Activated CD4-positive, alpha-beta T cell treated with anti-CD3 and anti-CD28 coated beads, Interleukin-2, amount 10 ng/mL, durations not matched to agents 24 days and 14 days (primary cell): ENCODE data around the gene DHRS13. TPM values are rescaled to one million over a fixed set of nuclear protein-coding genes. Genes with fewer than 3 reads are reported as not detected.
A peak's percentile ranks its signal among the peaks of the same experiment; 100 is the strongest.

Experiments used
- DNase-seq: peaks from one replicate; pipeline ENCODE4 v3.0.0; 2022
- H3K27ac Mint-ChIP-seq: one replicate; pipeline ENCODE4 v1.8.0; 2022; ENCODE audit warnings: mild to moderate bottlenecking, mixed read lengths
- H3K27me3 Mint-ChIP-seq: one replicate; pipeline ENCODE4 v1.8.0; 2022; ENCODE audit warnings: mixed read lengths
- H3K36me3 Mint-ChIP-seq: one replicate; pipeline ENCODE4 v1.8.0; 2022; ENCODE audit warnings: low read depth, mild to moderate bottlenecking, mixed read lengths
- H3K4me1 Mint-ChIP-seq: one replicate; pipeline ENCODE4 v1.8.0; 2021; ENCODE audit warnings: mixed read lengths
- H3K4me3 Mint-ChIP-seq: one replicate; pipeline ENCODE4 v1.8.0; 2022; ENCODE audit warnings: mild to moderate bottlenecking, moderate library complexity, mixed read lengths
- H3K9me3 Mint-ChIP-seq: one replicate; pipeline ENCODE4 v1.8.0; 2021; ENCODE audit warnings: mixed read lengths
- intact Hi-C: fragments of 100-400 bp; cut with micrococcal nuclease; formaldehyde crosslinking; loops from one replicate; pipeline ENCODE4 v1.15.1; 2023
- total RNA-seq: library from RNA; stranded (reverse); gene quantifications from 2 replicates; pipeline ENCODE4 v1.2.3, GENCODE V29; 2022

Gene DHRS13
- total RNA-seq, 1 donor from 2014 or later: 34.3 TPM

GRCh38 chr17:28920201-28920600 is 17.3 kb upstream of the DHRS13 start:
- Mint-ChIP-seq H3K4me1 (peaks cover 19% of the 10 kb centered on the region), H3K36me3 (peaks cover 70% of the 10 kb centered on the region), H3K9me3 (no peaks in the 10 kb centered on the region), H3K4me3 (no peak overlapping the region), H3K27me3 (no peaks in the 10 kb centered on the region), H3K27ac (no peak overlapping the region)
- intact Hi-C loops: no loop called here
- no peak for DNase-seq

- intact Hi-C loops: no loop called here
- Mint-ChIP-seq H3K4me3 (no peak overlapping the region), H3K27me3 (no peaks in the 10 kb centered on the region), H3K36me3 (peaks cover 70% of the 10 kb centered on the region), H3K9me3 (no peaks in the 10 kb centered on the region), H3K4me1 (peaks cover 11% of the 10 kb centered on the region), H3K27ac (no peak overlapping the region)
- no peak for DNase-seq
Measured at GRCh38 chr17:28918295-28918694, 15.4 kb upstream of the DHRS13 start.

- peaks cover 71% of the 10 kb centered on the region for H3K36me3 Mint-ChIP-seq
- no peak for DNase-seq
- no peaks in the 10 kb centered on the region for H3K27me3 Mint-ChIP-seq
- H3K27ac Mint-ChIP-seq: no peak overlapping the region
- intact Hi-C loops: no loop called here
- no peak overlapping the region for H3K4me3 Mint-ChIP-seq
- H3K9me3 Mint-ChIP-seq: no peaks in the 10 kb centered on the region
- peaks cover 9% of the 10 kb centered on the region for H3K4me1 Mint-ChIP-seq
Measured at GRCh38 chr17:28917465-28917864, 14.6 kb upstream of the DHRS13 start.

GRCh38 chr17:28917029-28917428 is 14.2 kb upstream of the DHRS13 start:
- intact Hi-C loops: no loop called here
- no peak for DNase-seq
- H3K36me3 Mint-ChIP-seq: peaks cover 75% of the 10 kb centered on the region
- H3K27ac Mint-ChIP-seq: no peak overlapping the region
- peaks cover 9% of the 10 kb centered on the region for H3K4me1 Mint-ChIP-seq
- H3K4me3 Mint-ChIP-seq: no peak overlapping the region
- H3K9me3 Mint-ChIP-seq: no peaks in the 10 kb centered on the region
- no peaks in the 10 kb centered on the region for H3K27me3 Mint-ChIP-seq

GRCh38 chr17:28916302-28916934 is 13.5 kb upstream of the DHRS13 start:
- peaks cover 9% of the 10 kb centered on the region for H3K4me1 Mint-ChIP-seq
- H3K9me3 Mint-ChIP-seq: no peaks in the 10 kb centered on the region
- peaks cover 73% of the 10 kb centered on the region for H3K36me3 Mint-ChIP-seq
- H3K4me3 Mint-ChIP-seq: no peak overlapping the region
- intact Hi-C loops: no loop called here
- peak overlapping the region; percentile 73 for H3K27ac Mint-ChIP-seq
- no peaks in the 10 kb centered on the region for H3K27me3 Mint-ChIP-seq
- DNase-seq: peak; percentile 82

- H3K4me3 Mint-ChIP-seq: no peak overlapping the region
- intact Hi-C loops: no loop called here
- H3K27me3 Mint-ChIP-seq: no peaks in the 10 kb centered on the region
- H3K4me1 Mint-ChIP-seq: peaks cover 9% of the 10 kb centered on the region
- H3K9me3 Mint-ChIP-seq: no peaks in the 10 kb centered on the region
- no peak overlapping the region for H3K27ac Mint-ChIP-seq
- DNase-seq: no peak
- peaks cover 76% of the 10 kb centered on the region for H3K36me3 Mint-ChIP-seq
Measured at GRCh38 chr17:28912938-28913333, 10.1 kb upstream of the DHRS13 start.

GRCh38 chr17:28912281-28912937 is 9.5 kb upstream of the DHRS13 start:
- no peak overlapping the region for H3K4me3 Mint-ChIP-seq

GRCh38 chr17:28911411-28912045 is 8.6 kb upstream of the DHRS13 start:
- H3K9me3 Mint-ChIP-seq: no peaks in the 10 kb centered on the region
- peaks cover 7% of the 10 kb centered on the region for H3K4me1 Mint-ChIP-seq
- H3K27me3 Mint-ChIP-seq: no peaks in the 10 kb centered on the region
- no peak overlapping the region for H3K4me3 Mint-ChIP-seq
- no peak for DNase-seq
- intact Hi-C loops: no loop called here
- H3K36me3 Mint-ChIP-seq: peaks cover 73% of the 10 kb centered on the region
- H3K27ac Mint-ChIP-seq: no peak overlapping the region

More at GRCh38 chr17:28912281-28912937, 9.5 kb upstream of the DHRS13 start:
- no peaks in the 10 kb centered on the region for H3K9me3 Mint-ChIP-seq
- H3K27ac Mint-ChIP-seq: no peak overlapping the region
- peaks cover 74% of the 10 kb centered on the region for H3K36me3 Mint-ChIP-seq
- intact Hi-C loops: no loop called here
- no peaks in the 10 kb centered on the region for H3K27me3 Mint-ChIP-seq
- DNase-seq: no peak
- peaks cover 9% of the 10 kb centered on the region for H3K4me1 Mint-ChIP-seq

- Mint-ChIP-seq H3K27me3 (no peaks in the 10 kb centered on the region), H3K9me3 (no peaks in the 10 kb centered on the region), H3K4me3 (no peak overlapping the region), H3K36me3 (peaks cover 69% of the 10 kb centered on the region), H3K4me1 (peaks cover 7% of the 10 kb centered on the region), H3K27ac (no peak overlapping the region)
- no peak for DNase-seq
- intact Hi-C loops: no loop called here
Measured at GRCh38 chr17:28910534-28910933, 7.7 kb upstream of the DHRS13 start.

GRCh38 chr17:28908640-28909167 is 5.8 kb upstream of the DHRS13 start:
- no peak for DNase-seq
- no peak overlapping the region for H3K4me3 Mint-ChIP-seq
- intact Hi-C loops: no loop called here
- no peaks in the 10 kb centered on the region for H3K9me3 Mint-ChIP-seq
- H3K27ac Mint-ChIP-seq: no peak overlapping the region
- H3K36me3 Mint-ChIP-seq: peaks cover 62% of the 10 kb centered on the region
- peaks cover 5% of the 10 kb centered on the region for H3K4me1 Mint-ChIP-seq
- no peaks in the 10 kb centered on the region for H3K27me3 Mint-ChIP-seq

- Mint-ChIP-seq H3K4me1 (peaks cover 12% of the 10 kb centered on the region), H3K4me3 (no peak overlapping the region), H3K9me3 (no peaks in the 10 kb centered on the region), H3K36me3 (peaks cover 53% of the 10 kb centered on the region), H3K27me3 (no peaks in the 10 kb centered on the region), H3K27ac (no peak overlapping the region)
- intact Hi-C loops: no loop called here
- DNase-seq: no peak
Measured at GRCh38 chr17:28907709-28908475, 5.0 kb upstream of the DHRS13 start.

GRCh38 chr17:28906706-28907438 is 4.0 kb upstream of the DHRS13 start:
- H3K27ac Mint-ChIP-seq: no peak overlapping the region
- H3K4me1 Mint-ChIP-seq: peaks cover 15% of the 10 kb centered on the region
- H3K36me3 Mint-ChIP-seq: peaks cover 48% of the 10 kb centered on the region
- no peak for DNase-seq
- no peaks in the 10 kb centered on the region for H3K9me3 Mint-ChIP-seq
- no peak overlapping the region for H3K4me3 Mint-ChIP-seq
- no peaks in the 10 kb centered on the region for H3K27me3 Mint-ChIP-seq
- intact Hi-C loops: no loop called here

GRCh38 chr17:28906276-28906675 is 3.4 kb upstream of the DHRS13 start:
- Mint-ChIP-seq H3K27ac (no peak overlapping the region), H3K4me1 (peaks cover 20% of the 10 kb centered on the region), H3K36me3 (peaks cover 50% of the 10 kb centered on the region), H3K4me3 (no peak overlapping the region), H3K9me3 (no peaks in the 10 kb centered on the region), H3K27me3 (no peaks in the 10 kb centered on the region)
- no peak for DNase-seq
- intact Hi-C loops: no loop called here
